ENCODE results near the gene EPHA3.

- TF ChIP-seq, protein P1, sequence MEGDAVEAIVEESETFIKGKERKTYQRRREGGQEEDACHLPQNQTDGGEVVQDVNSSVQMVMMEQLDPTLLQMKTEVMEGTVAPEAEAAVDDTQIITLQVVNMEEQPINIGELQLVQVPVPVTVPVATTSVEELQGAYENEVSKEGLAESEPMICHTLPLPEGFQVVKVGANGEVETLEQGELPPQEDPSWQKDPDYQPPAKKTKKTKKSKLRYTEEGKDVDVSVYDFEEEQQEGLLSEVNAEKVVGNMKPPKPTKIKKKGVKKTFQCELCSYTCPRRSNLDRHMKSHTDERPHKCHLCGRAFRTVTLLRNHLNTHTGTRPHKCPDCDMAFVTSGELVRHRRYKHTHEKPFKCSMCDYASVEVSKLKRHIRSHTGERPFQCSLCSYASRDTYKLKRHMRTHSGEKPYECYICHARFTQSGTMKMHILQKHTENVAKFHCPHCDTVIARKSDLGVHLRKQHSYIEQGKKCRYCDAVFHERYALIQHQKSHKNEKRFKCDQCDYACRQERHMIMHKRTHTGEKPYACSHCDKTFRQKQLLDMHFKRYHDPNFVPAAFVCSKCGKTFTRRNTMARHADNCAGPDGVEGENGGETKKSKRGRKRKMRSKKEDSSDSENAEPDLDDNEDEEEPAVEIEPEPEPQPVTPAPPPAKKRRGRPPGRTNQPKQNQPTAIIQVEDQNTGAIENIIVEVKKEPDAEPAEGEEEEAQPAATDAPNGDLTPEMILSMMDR (conservative IDR thresholded peaks at IDR 0.05; ENCODE audit: low read depth, low read length) = no peak
- no peak for TF ChIP-seq EZH2 (IDR thresholded peaks at IDR 0.05; ENCODE audit: borderline replicate concordance, low read depth, low read length, poor library complexity, severe bottlenecking)
Observed at GRCh38 chr3:89155811-89156210, 48.4 kb downstream of the EPHA3 start.

Measured in A673 (cell line).